Left renal pelvis (tissue), 4 donors: ENCODE results near the gene KAT6B. TPM values are rescaled to one million over a fixed set of nuclear protein-coding genes. Genes with fewer than 3 reads are reported as not detected.

ENCODE experiments used
- DNase-seq, 4 donors: peaks; one replicate each; pipeline ENCODE4 v3.0.0-alpha.2; 2013; ENCODE audit warnings: low read depth in 4 of 4, low spot score in 3 of 4
- polyA plus RNA-seq, 4 donors: library from polyadenylated mRNA; unstranded; fragments of 120-200 nt; gene quantifications; one replicate each; pipeline ENCODE4 v1.2.1, GENCODE V29; 2013; ENCODE audit not compliant: insufficient read length in 4 of 4

Gene KAT6B
- polyA plus RNA-seq, 4 donors, result 42.9 to 47.5 (median 45.5) TPM

DNA sequence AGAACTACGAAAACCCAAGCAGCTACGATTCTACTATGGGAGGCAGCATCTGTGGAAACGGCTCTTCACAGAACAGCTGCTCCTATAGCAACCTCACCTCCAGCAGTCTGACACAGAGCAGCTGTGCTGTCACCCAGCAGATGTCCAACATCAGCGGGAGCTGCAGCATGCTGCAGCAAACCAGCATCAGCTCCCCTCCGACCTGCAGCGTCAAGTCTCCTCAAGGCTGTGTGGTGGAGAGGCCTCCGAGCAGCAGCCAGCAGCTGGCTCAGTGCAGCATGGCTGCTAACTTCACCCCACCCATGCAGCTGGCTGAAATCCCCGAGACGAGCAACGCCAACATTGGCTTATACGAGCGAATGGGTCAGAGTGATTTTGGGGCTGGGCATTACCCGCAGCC, 203.5 kb downstream of the KAT6B start:
- peak; percentile 57 to 74 (median 64) for DNase-seq

DNA sequence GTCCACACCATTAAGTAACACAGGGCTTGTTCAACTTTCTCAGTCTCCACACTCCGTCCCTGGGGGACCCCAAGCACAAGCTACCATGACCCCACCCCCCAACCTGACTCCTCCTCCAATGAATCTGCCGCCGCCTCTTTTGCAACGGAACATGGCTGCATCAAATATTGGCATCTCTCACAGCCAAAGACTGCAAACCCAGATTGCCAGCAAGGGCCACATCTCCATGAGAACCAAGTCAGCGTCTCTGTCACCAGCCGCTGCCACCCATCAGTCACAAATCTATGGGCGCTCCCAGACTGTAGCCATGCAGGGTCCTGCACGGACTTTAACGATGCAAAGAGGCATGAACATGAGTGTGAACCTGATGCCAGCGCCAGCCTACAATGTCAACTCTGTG, 204.0 kb downstream of the KAT6B start:
- DNase-seq, result no peak

DNA sequence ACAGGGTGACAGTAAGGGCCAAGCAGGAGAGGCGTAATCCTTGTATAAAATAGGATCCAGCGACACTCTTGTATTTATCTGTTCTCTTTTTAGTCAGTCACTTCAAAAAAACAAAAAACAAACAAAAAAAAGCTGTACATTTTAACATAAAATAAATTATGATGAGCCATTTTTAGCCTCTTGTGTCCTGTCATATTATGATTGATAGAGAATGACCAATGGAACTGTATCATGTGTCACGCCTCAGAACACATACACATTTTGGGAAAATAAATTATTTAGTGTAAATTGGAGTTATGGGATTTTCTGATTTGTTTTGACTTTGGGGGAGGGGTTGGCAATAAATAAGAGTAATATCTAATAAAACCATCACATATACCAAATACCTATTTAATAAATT, 205.7 kb downstream of the KAT6B start:
- no peak for DNase-seq

GRCh38 chr10:75032813-75033212, 206.4 kb downstream of the KAT6B start:
- DNase-seq, result no peak

GRCh38 chr10:75033399-75034130, 207.2 kb downstream of the KAT6B start:
- no peak for DNase-seq

- DNase-seq, result no peak
These were observed 207.7 kb downstream of the KAT6B start for GRCh38 chr10:75034131-75034512.

DNA sequence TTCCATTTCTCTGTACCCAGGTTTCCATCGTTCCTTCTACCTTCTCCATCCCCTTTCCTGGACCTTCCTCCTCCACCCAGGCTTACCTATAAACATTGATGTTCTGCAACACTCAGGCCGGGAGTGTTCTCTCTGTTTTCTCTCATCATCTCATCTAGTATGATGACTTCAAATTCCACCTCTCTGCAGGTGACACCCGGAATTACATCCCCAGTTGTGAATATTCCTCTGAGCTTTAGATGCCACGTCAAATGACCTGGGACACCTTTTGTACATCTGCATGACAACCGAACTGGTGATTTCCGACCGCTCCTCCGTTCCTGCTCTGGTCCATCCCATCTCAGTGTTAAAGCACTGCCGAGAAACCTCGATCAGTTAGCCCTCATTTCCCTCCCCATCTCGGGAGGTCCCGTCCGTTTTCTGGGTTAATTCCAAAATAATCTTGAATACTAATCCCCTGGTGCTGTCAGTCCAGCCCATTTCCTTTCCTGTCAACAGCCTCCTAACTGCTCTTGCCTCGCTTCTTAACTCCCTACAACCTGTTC, 208.4 kb downstream of the KAT6B start:
- no peak for DNase-seq

- no peak for DNase-seq
These were observed 209.7 kb downstream of the KAT6B start for GRCh38 chr10:75035975-75036708.

DNA sequence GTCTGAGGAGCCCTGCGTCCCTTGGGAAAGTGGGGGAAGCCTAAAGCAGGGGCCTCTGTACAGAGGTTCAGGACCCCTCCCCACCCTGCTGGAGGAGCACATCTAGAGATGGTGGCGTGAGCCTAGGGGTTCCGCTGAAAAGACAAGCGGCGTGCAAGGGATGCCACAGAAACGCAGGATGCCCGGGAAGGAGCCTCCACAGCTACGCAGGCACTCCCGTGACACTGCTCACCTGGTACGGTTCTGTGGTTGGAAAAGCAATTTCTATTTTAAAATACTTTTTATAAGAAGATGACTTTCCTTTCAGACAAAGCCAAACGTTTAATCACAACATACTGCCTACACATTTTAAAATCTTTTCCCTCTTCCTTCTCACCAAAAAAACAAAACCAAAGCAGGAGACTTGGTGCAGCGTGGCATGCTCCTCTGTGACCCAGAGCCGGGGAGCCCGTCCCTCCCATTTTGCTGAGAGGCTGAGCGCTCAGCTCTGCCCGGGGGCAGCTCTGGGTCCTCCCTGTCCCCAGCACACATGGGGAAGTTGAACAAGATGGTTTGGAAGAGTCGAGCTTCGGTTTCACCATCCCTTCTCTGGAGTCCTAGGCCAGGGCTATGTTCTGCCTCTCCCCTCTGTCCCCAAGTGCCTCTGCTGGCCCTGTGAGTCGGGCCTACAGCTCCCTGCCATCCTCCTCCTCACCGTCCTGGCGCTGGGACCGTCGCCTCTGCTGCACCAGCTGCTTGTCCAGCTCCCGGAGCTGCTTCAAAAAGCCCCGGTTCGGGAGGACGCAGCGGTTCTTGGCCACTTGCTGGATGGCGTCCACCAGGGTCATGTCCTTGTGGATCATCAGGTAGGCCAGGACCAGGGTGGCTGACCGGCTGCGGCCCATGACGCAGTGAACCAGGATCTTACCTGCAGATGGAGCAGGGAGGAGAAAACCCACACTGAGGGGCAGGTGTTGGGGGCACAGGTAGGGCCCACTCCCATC, 211.1 kb downstream of the KAT6B start:
- DNase-seq, result no peak

DNA sequence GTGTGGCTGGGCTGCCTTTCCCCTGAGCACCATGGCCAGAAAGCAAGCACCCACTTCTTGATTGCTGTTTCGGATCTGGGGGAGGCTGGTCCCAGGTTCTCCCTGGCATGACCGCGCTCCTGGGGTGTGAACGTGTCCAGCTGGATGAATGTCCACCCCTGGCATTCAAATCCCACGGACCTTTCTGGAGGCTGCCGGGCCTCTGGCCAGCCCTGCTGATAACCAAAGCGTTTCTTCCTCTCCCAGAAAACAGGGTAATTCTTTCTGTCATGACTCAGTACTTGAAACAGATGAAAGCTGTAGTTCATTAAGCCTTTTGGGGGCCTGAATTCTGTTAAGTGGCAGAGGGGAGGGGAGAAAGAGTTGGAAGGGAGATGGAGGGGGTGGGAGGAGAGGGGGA, 211.9 kb downstream of the KAT6B start:
- DNase-seq, result no peak

DNA sequence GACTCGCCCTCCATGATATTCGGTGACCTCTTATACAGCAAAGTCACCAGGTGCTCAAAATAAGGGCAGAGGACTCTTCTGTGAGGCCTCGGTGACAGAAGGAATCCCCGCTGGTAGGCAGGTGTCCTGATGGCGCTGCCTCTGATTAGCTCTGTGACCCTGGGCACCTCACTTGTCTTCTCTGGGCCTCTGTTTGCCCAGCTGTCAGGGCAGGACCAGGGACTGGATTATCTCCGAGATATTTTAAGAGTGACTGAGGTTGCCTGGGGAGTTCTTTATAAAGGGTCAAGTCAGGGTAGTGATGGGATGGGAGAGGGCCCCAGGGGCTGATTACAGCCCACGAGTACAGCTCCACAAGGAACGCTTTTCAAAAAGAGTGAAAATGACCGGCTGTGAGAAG, 214.2 kb downstream of the KAT6B start:
- no peak for DNase-seq

DNA sequence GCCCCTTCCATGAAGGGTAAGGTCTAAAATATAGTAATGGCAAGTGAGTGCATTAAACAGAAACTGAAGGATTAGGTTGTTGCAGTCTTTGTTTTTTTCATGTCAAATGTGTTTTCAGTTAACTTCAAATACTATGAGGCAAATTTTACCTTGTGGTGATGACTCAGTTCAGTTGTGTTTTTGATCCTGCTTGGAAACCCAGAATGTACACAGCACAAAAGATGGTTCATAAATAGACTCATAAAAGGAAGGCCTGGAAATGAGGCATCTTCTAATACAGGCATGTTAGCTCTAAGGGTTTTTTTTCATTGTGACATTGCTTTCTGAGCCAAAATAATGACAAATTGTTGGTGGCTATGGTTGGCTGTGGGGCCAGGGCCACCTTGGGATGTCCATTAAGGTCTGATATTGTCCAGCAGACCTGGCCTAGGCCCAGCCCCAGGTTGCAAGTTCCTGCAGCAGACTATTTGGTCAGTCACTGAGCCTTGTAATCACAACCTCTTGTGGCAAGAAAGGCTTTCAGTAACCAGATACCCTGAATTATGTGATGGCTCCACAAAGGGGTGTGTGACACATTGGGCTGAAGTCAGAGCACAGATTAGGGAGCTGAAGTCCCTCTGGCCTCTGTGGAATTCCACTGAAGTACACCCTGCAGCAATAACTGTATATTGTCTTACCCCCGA, 216.0 kb downstream of the KAT6B start:
- no peak for DNase-seq

DNA sequence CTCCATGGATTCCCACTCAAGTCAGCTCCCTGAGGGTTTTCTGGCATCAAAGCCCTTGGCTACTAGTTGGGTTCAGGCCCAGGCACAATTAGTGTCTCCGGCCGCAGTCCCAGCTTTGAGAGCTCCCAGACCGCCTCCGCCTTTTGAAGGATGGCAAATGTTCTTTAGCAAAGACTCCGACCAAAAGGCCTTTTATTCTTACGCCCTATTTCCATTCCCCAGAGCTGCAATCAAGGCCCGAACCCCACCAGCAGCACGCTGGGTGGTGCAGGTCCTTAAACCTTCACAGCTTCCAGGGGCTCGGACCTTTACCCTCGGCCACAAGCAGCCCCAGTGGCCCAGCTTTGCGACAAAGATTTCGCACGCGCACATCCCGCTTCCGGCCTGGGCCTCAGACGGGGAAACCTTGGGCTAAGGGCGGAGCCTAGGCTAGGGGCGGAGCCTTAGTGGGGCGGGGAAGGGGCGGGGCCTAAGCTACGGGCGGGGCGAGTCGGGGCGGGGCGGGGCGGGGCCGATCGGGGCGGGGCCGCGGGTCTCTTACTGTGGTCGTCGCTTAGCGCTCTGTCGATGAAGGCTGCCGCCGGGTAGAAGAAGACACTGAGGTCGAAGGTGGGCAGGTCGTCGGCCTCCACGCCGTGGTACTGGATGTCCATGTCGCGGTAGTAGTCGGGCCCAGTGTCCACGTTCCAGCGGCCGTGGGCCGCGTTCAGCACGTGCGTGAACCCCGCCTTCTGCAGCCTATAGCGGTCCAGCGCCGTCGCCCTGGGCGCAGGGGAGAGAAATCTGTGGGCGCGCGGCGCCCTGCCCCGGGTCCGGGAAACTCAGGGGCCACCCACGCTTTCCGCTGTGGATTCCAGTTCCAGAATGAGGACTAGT, 217.1 kb downstream of the KAT6B start:
- no peak for DNase-seq

DNA sequence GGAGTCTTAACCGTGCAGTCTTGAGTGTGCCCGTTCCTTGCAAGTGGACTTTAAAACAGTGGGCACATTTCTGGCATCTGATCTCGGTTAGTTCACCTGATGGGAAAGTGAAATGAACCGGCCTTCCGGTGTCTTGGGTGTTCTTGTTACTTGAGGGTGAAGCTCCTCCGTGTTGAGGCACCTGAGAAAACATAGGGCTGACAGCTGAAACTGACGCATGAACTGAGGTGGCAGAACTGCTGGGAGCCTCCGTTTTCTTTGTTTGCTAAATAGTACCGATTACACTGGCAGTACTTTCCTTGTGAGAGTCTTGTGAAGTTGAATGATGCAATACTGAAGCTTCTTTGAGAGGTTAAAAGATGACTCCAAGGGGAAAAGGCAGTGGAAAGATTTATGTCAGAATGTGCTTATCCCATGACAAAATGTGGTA, 222.3 kb downstream of the KAT6B start:
- DNase-seq, result no peak

- no peak for DNase-seq
These were observed 223.1 kb downstream of the KAT6B start for GRCh38 chr10:75049316-75050148.

DNA sequence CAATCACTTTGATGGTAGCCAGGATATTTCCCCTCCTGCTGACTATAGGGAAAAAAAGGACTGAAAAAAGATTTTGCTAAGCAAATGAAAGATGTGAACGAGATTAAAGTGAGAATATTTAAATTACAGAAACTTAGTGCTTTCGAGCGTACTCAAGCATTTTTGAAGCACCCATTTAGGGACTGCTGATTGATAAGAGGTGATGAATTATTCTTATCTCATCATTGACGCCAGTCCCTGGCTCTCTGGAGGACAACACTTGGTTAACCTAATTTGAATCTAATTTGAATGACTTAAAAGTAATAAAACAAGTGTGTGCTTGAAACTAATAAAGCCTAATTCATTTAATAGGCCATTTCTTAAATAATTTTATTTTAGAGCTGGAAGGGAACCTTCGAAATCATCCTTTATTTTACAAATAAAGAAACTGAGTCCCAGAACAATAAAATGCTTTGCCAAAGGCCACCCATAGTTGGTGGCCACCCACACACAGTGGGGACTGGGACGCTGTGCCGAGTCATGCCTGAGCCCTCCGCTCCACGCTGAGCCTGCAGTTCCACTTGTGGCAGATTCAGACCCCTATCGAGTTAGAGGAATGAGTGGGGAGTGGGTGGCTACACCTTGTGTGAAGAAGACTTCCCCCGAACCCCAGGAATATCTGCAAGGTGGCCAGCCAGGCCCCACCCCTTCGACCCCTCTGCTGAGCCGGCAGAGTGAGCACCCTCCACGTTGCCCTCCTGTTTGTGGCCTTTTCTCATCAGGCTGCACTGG, 223.9 kb downstream of the KAT6B start:
- no peak for DNase-seq

GRCh38 chr10:75051308-75051707, 224.9 kb downstream of the KAT6B start:
- DNase-seq, result no peak
